Renal cortex interstitium (tissue), 11 donors: ENCODE measurements around the gene CD4. TPM values are rescaled to one million over a fixed set of nuclear protein-coding genes. Genes with fewer than 3 reads are reported as not detected.
A peak's percentile ranks its signal among the peaks of the same experiment; 100 is the strongest.
"Not testable (repeated sequence)": the region's sequence is repeated elsewhere in the genome, so short reads cannot be mapped to it uniquely, and the experiment has no call there.

Source experiments
- DNase-seq, 11 donors: peaks; one replicate each; pipeline ENCODE4 v3.0.0-alpha.2; 2013; ENCODE audit warnings: low read depth in 9 of 11, low spot score in 4 of 11; ENCODE audit errors: extremely low read depth in 1 of 11
- polyA plus RNA-seq, 3 donors: library from polyadenylated mRNA; unstranded; fragments of 120-200 nt; gene quantifications; one replicate each; pipeline ENCODE4 v1.2.1, GENCODE V29; 2013; ENCODE audit not compliant: insufficient read length in 3 of 3

Gene CD4
- polyA plus RNA-seq, 3 donors = 28.0 to 31.1 (median 29.9) TPM

DNA sequence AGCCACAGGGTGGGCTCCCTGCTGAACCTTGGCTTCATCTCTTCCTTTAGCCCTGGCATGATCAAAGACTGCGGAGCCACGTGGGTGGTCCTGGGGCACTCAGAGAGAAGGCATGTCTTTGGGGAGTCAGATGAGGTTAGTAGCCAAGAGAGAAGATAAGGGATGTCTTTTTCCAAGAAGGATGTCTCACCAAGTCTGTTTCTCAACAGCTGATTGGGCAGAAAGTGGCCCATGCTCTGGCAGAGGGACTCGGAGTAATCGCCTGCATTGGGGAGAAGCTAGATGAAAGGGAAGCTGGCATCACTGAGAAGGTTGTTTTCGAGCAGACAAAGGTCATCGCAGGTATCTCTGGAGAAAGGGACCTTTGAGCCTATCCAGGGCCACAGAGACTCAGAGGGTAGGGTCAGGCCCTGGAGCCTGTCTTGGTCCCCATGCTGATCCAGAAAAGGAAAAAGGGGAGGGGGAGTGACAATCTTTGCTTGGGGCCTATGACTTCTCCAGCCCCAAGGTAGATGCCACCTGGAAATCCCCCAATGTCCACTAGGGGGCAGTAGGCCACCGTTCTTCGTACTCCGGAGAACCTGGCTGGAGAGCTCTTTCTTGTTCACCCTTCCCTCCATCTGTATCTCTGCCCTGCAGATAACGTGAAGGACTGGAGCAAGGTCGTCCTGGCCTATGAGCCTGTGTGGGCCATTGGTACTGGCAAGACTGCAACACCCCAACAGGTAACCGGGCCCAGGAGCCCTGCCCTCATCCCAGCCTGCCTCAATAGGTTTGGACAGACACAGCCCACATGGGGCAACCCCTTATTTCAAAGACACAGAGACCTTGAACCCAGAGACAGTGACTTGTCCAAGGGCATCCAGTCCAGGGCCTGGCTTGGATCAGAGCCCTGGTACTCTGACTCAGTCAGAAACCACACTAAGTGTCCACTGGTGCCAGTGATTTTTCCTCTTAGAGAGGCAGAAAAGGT lies 80.0 kb downstream of the CD4 start:
- DNase-seq = peak in 8 of 11 donors; percentile 70 to 84 (median 78)

DNA sequence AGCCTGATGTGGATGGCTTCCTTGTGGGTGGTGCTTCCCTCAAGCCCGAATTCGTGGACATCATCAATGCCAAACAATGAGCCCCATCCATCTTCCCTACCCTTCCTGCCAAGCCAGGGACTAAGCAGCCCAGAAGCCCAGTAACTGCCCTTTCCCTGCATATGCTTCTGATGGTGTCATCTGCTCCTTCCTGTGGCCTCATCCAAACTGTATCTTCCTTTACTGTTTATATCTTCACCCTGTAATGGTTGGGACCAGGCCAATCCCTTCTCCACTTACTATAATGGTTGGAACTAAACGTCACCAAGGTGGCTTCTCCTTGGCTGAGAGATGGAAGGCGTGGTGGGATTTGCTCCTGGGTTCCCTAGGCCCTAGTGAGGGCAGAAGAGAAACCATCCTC lies 81.0 kb downstream of the CD4 start:
- DNase-seq = not testable (repeated sequence)

Other genes starting within 250 kb of the CD4 start
- 10 to 100 TPM; 12.8 to 18.2 (median 17.6) TPM for gene IFFO1, start 233.5 kb upstream of the CD4 start, polyA plus RNA-seq
- 10 to 100 TPM; 24.5 to 30.7 (median 29.3) TPM for gene NOP2, start 221.2 kb upstream of the CD4 start, polyA plus RNA-seq
- gene CHD4, start 182.1 kb upstream of the CD4 start, polyA plus RNA-seq = 100 to 1,000 TPM; 294 to 313 (median 295) TPM
- 1 to 10 TPM in 2 of 3 donors, under 1 TPM in 1; 0.96 to 1.5 (median 1.3) TPM for gene LPAR5, start 153.6 kb upstream of the CD4 start, polyA plus RNA-seq
- 1 to 10 TPM; 3.1 to 6.8 (median 4.9) TPM for gene ACRBP, start 142.1 kb upstream of the CD4 start, polyA plus RNA-seq
- 100 to 1,000 TPM; 111 to 118 (median 112) TPM for gene ING4, start 126.4 kb upstream of the CD4 start, polyA plus RNA-seq
- 10 to 100 TPM; 87.2 to 99.6 (median 91.3) TPM for gene ZNF384, start 100.2 kb upstream of the CD4 start, polyA plus RNA-seq
- gene PIANP, start 88.7 kb upstream of the CD4 start, polyA plus RNA-seq = 10 to 100 TPM; 11.7 to 14.0 (median 13.0) TPM
- gene COPS7A, start 65.5 kb upstream of the CD4 start, polyA plus RNA-seq = 10 to 100 TPM; 61.5 to 70.2 (median 65.1) TPM
- 100 to 1,000 TPM; 194 to 227 (median 210) TPM for gene MLF2, start 36.4 kb upstream of the CD4 start, polyA plus RNA-seq
- 100 to 1,000 TPM; 513 to 676 (median 531) TPM for gene PTMS, start 23.2 kb upstream of the CD4 start, polyA plus RNA-seq
- gene LAG3, start 17.0 kb upstream of the CD4 start, polyA plus RNA-seq = 1 to 10 TPM; 1.9 to 2.1 (median 2.1) TPM
- 10 to 100 TPM; 25.4 to 37.4 (median 28.2) TPM for gene GPR162, start 32.3 kb downstream of the CD4 start, polyA plus RNA-seq
- gene P3H3, start 38.9 kb downstream of the CD4 start, polyA plus RNA-seq = 10 to 100 TPM; 24.4 to 41.2 (median 35.2) TPM
- gene GNB3, start 51.4 kb downstream of the CD4 start, polyA plus RNA-seq = 1 to 10 TPM; 5.9 to 9.2 (median 8.4) TPM
- 10 to 100 TPM; 25.4 to 31.4 (median 28.5) TPM for gene CDCA3, start 61.8 kb downstream of the CD4 start, polyA plus RNA-seq
- 10 to 100 TPM; 55.0 to 70.2 (median 58.4) TPM for gene USP5, start 62.6 kb downstream of the CD4 start, polyA plus RNA-seq
- gene TPI1, start 78.0 kb downstream of the CD4 start, polyA plus RNA-seq = 100 to 1,000 TPM; 560 to 645 (median 574) TPM
- gene SPSB2, start 83.8 kb downstream of the CD4 start, polyA plus RNA-seq = 10 to 100 TPM in 1 of 3 donors, 1 to 10 TPM in 2; 7.5 to 15.1 (median 9.3) TPM
- gene LRRC23, start 115.3 kb downstream of the CD4 start, polyA plus RNA-seq = 10 to 100 TPM; 18.4 to 21.8 (median 21.7) TPM
- gene ENO2, start 125.1 kb downstream of the CD4 start, polyA plus RNA-seq = 10 to 100 TPM; 12.7 to 25.7 (median 13.5) TPM
- 100 to 1,000 TPM in 2 of 3 donors, 10 to 100 TPM in 1; 91.9 to 142 (median 139) TPM for gene ATN1, start 138.4 kb downstream of the CD4 start, polyA plus RNA-seq
- not detected for gene RNU7-1, start 154.3 kb downstream of the CD4 start, polyA plus RNA-seq
- 100 to 1,000 TPM; 131 to 205 (median 154) TPM for gene C12orf57, start 154.5 kb downstream of the CD4 start, polyA plus RNA-seq
- 10 to 100 TPM; 18.7 to 27.0 (median 22.3) TPM for gene PTPN6, start 161.8 kb downstream of the CD4 start, polyA plus RNA-seq
- 100 to 1,000 TPM; 256 to 296 (median 267) TPM for gene PHB2, start 181.1 kb downstream of the CD4 start, polyA plus RNA-seq
- gene EMG1, start 181.4 kb downstream of the CD4 start, polyA plus RNA-seq = 10 to 100 TPM; 43.4 to 53.0 (median 50.7) TPM
- gene LPCAT3, start 228.9 kb downstream of the CD4 start, polyA plus RNA-seq = 10 to 100 TPM; 59.1 to 62.3 (median 61.5) TPM